Spleen (tissue), 11 donors: Measurements from ENCODE around the gene ACTG1. TPM values are rescaled to one million over a fixed set of nuclear protein-coding genes. Genes with fewer than 3 reads are reported as not detected.

Experiments used
- DNase-seq: peaks from one replicate; pipeline ENCODE4 v3.0.0-alpha.2; 2020
- H3K27ac ChIP-seq, 8 donors: fragments of 200-600 bp; sonication (generic) in 7 of 8; 1 replicate in 4 of 8; 2 replicates in 4 of 8; pipeline versions ENCODE4 v1.5.0 to v1.8.0; 2016 to 2021; ENCODE audit warnings: inconsistent platforms in 4 of 8, mild to moderate bottlenecking in 4 of 8, moderate library complexity in 1 of 8
- H3K27me3 ChIP-seq, 7 donors: fragments of 200-600 bp; sonication (generic) in 6 of 7; replicated peaks in 1 of 7; 1 replicate in 4 of 7; 2 replicates in 3 of 7; pipeline versions ENCODE4 v1.5.0 to v1.8.0; 2016 to 2021; ENCODE audit warnings: inconsistent platforms in 3 of 7, mild to moderate bottlenecking in 1 of 7
- H3K36me3 ChIP-seq, 6 donors: fragments of 200-600 bp; sonication (generic) in 5 of 6; 1 replicate in 4 of 6; 2 replicates in 2 of 6; pipeline versions ENCODE4 v1.5.0 to v1.8.0; 2016 to 2021; ENCODE audit warnings: inconsistent platforms in 2 of 6
- H3K4me1 ChIP-seq, 6 donors: fragments of 200-600 bp; sonication (generic) in 5 of 6; 1 replicate in 3 of 6; 2 replicates in 3 of 6; pipeline versions ENCODE4 v1.5.0 to v1.8.0; 2016 to 2021; ENCODE audit warnings: inconsistent platforms in 3 of 6
- H3K4me3 ChIP-seq, 8 donors: fragments of 200-600 bp; sonication (generic) in 7 of 8; 1 replicate in 4 of 8; 2 replicates in 4 of 8; pipeline versions ENCODE4 v1.5.0 to v1.8.0; 2016 to 2021; ENCODE audit warnings: inconsistent platforms in 4 of 8, mild to moderate bottlenecking in 4 of 8, moderate library complexity in 2 of 8
- H3K9me3 ChIP-seq, 8 donors: fragments of 200-600 bp; sonication (generic) in 7 of 8; 1 replicate in 4 of 8; 2 replicates in 4 of 8; pipeline versions ENCODE4 v1.5.0 to v1.8.0; 2016 to 2021; ENCODE audit warnings: inconsistent platforms in 4 of 8
- CTCF ChIP-seq, 11 experiments: fragments of 200-600 bp in 7 of 11; fragments of 450-650 bp in 4 of 11; sonication (generic) in 4 of 11; IDR thresholded peaks in 8 of 11; conservative IDR thresholded peaks in 3 of 11; 1 replicate in 7 of 11; 2 replicates in 4 of 11; pipeline versions ENCODE4 v1.4.0 to v1.8.0; 2016 to 2021; ENCODE audit warnings: antibody characterized with exemption in 11 of 11, inconsistent platforms in 4 of 11, mild to moderate bottlenecking in 1 of 11
- POLR2A ChIP-seq, 3 donors: fragments of 450-650 bp; IDR thresholded peaks; one replicate each; pipeline ENCODE4 v1.5.1; 2017; ENCODE audit warnings: antibody characterized with exemption in 3 of 3, mild to moderate bottlenecking in 1 of 3
- POLR2AphosphoS5 ChIP-seq, 3 donors: sonication (generic); formaldehyde crosslinking; IDR thresholded peaks; one replicate each; pipeline ENCODE4 v1.5.1; 2017; ENCODE audit warnings: antibody characterized with exemption in 3 of 3
- WGBS, 5 donors: extraction: QIAGEN DNeasy Blood & Tissue Kit in 3 of 5; methylation state at CpG; one replicate each; pipeline versions ENCODE4 v1.1.5 to v1.1.7; 2013 to 2018; 5-methylcytosine and 5-hydroxymethylcytosine counted together
- intact Hi-C: fragments of 100-400 bp; cut with DNase I; formaldehyde crosslinking; loops from one replicate; pipeline ENCODE4 v1.15.0; 2023; ENCODE audit warnings: low total_unique reads
- polyA plus RNA-seq, 3 donors: library from polyadenylated mRNA; stranded (reverse); fragments of 200-250 nt; gene quantifications; one replicate each; pipeline ENCODE4 v1.2.1, GENCODE V29; 2013
- total RNA-seq, 7 donors: library from RNA; depleted of rRNA in 3 of 7; stranded (reverse); fragments of >200 nt in 3 of 7; fragmentation: NEBNext Ultra II Directional in 4 of 7; extraction: Animal tissue kit (Norgen Biotek cat#: 25700) in 4 of 7; gene quantifications; one replicate each; pipeline versions ENCODE4 v1.1.0 to v1.2.1, GENCODE V29; 2016 to 2021
- donor health status: healthy with polysubstance abuse.
- donor health status: DM: no; HTN: no; CAD: no; lungs with moderate emphysema.
- donor health status: DM: no; HTN: no; CAD: no.
- donor health status: Bipolar disorder and iron deficiency.
- donor health status: healthy.
- donor health status: DM: no; HTN: no; CAD: no.
- donor health status: DM: yes; HTN: yes; CAD: no.

ACTG1 gene
- total and polyA plus RNA-seq, 10 donors = 1,119 to 6,270 (median 2,106) TPM

- no peak for TF ChIP-seq POLR2A (IDR thresholded peaks at IDR 0.05)
- TF ChIP-seq CTCF (IDR thresholded peaks at IDR 0.05 in 8 of 11, conservative IDR thresholded peaks at IDR 0.05 in 3 of 11) = no peak
- no peak for TF ChIP-seq POLR2AphosphoS5 (IDR thresholded peaks at IDR 0.05)
- peaks cover 2 to 28% (median 12%) of the 10 kb centered on the region in 6 donors for H3K4me1 ChIP-seq
- WGBS, 5 donors = 79 to 89% (median 87%) methylated on average over 14 to 16 of the region's 16 CpGs
- H3K36me3 ChIP-seq = no peaks in the 10 kb centered on the region
- no peaks in the 10 kb centered on the region for H3K9me3 ChIP-seq
- intact Hi-C loops = no loop called here
- H3K27me3 ChIP-seq = peaks cover 0 to 30% (median 0%) of the 10 kb centered on the region in 7 donors
- no peak for DNase-seq
- H3K27ac ChIP-seq = no peak overlapping the region
- no peak overlapping the region for H3K4me3 ChIP-seq
These were observed 19.2 kb downstream of the ACTG1 start for GRCh38 chr17:81493198-81494038.

GRCh38 chr17:81492706-81493105, 19.9 kb downstream of the ACTG1 start:
- Histone ChIP-seq H3K4me3 (no peak overlapping the region), H3K4me1 (peaks cover 6 to 35% (median 15%) of the 10 kb centered on the region in 6 donors), H3K36me3 (no peaks in the 10 kb centered on the region), H3K27me3 (peaks cover 0 to 37% (median 0%) of the 10 kb centered on the region in 7 donors), H3K9me3 (no peaks in the 10 kb centered on the region), H3K27ac (no peak overlapping the region)
- intact Hi-C loops = no loop called here
- WGBS, 5 donors = 74 to 94% (median 80%) methylated on average over 9 of the region's 9 CpGs
- no peak for TF ChIP-seq POLR2A (IDR thresholded peaks at IDR 0.05)
- TF ChIP-seq CTCF (IDR thresholded peaks at IDR 0.05 in 8 of 11, conservative IDR thresholded peaks at IDR 0.05 in 3 of 11) = no peak
- no peak for TF ChIP-seq POLR2AphosphoS5 (IDR thresholded peaks at IDR 0.05)
- DNase-seq = no peak

- Histone ChIP-seq H3K27me3 (peaks cover 0 to 42% (median 0%) of the 10 kb centered on the region in 7 donors), H3K9me3 (no peaks in the 10 kb centered on the region), H3K4me1 (peaks cover 10 to 40% (median 20%) of the 10 kb centered on the region in 6 donors), H3K27ac (no peak overlapping the region), H3K4me3 (no peak overlapping the region), H3K36me3 (no peaks in the 10 kb centered on the region)
- TF ChIP-seq CTCF (IDR thresholded peaks at IDR 0.05 in 8 of 11, conservative IDR thresholded peaks at IDR 0.05 in 3 of 11) = no peak
- TF ChIP-seq POLR2A (IDR thresholded peaks at IDR 0.05) = no peak
- TF ChIP-seq POLR2AphosphoS5 (IDR thresholded peaks at IDR 0.05) = no peak
- intact Hi-C loops = no loop called here
- DNase-seq = no peak
- WGBS, 5 donors = 63 to 75% (median 71%) methylated on average over 18 of the region's 18 CpGs
These were observed 20.4 kb downstream of the ACTG1 start for GRCh38 chr17:81492202-81492601.

- Histone ChIP-seq H3K27ac (no peak overlapping the region), H3K27me3 (peaks cover 0 to 47% (median 0%) of the 10 kb centered on the region in 7 donors), H3K36me3 (no peaks in the 10 kb centered on the region), H3K4me1 (peaks cover 10 to 44% (median 23%) of the 10 kb centered on the region in 6 donors), H3K9me3 (no peaks in the 10 kb centered on the region), H3K4me3 (no peak overlapping the region)
- intact Hi-C loops = no loop called here
- TF ChIP-seq CTCF (IDR thresholded peaks at IDR 0.05 in 8 of 11, conservative IDR thresholded peaks at IDR 0.05 in 3 of 11) (no peak), POLR2A (IDR thresholded peaks at IDR 0.05) (no peak), POLR2AphosphoS5 (IDR thresholded peaks at IDR 0.05) (no peak)
- WGBS, 5 donors = 23 to 49% (median 46%) methylated on average over 4 to 5 of the region's 5 CpGs
- no peak for DNase-seq
These were observed 20.8 kb downstream of the ACTG1 start for GRCh38 chr17:81491761-81492160.
